Skin epidermis (tissue), 12 donors: ENCODE results near the gene ARMH4.

Source experiments
- H3K27ac ChIP-seq, 21 experiments: fragments of 200-600 bp; sonication (generic) in 11 of 21; one replicate each; pipeline ENCODE4 v1.5.0; 2020; ENCODE audit warnings: mild to moderate bottlenecking in 3 of 21, inconsistent platforms in 2 of 21, moderate library complexity in 2 of 21
- H3K4me3 ChIP-seq, 7 experiments: fragments of 200-600 bp; sonication (generic) in 2 of 7; one replicate each; pipeline ENCODE4 v1.5.0; 2020; ENCODE audit warnings: inconsistent platforms in 2 of 7, mild to moderate bottlenecking in 2 of 7, moderate library complexity in 1 of 7

ARMH4 gene

DNA sequence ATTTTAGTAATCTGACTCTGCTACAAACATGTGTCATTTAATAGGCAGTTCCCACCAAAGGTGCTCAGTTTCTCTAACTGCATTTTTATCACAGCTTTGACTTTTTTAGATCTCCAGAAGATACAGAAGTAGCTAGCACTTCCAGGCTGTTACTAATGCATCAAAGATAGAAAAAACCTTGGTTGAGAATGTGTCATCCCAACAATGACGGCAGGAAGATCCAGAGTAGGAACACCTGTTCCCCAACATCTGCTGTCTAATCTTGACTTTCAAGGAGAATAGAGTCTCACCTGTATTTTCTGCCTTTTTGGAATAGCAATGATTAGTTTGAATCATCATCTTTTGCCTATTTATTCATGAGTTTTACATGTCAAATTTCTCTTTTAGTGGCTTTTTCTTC is 45.0 kb downstream of the ARMH4 start:
- no peak overlapping the region for H3K27ac ChIP-seq

DNA sequence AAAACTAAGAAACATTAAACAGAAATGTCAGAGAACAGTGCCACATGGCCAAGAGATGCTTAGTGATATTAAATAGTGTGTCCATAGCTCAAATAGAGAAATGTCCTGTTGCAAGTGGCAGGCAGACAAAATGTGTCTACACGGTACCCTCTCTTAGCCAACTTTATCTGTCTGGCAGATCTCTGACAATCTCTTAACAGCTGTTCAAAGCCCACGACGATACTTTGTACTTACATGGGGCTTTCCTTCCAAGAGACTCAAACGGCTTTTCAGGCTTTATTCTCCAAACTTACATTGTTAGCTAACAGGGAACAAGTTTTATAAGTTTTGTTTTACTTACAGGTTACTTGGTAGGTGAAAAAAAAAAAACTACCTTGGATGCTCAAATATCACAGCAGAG is 45.6 kb downstream of the ARMH4 start:
- H3K4me3 ChIP-seq: no peak overlapping the region
- H3K27ac ChIP-seq: no peak overlapping the region

More for the DNA sequence above, 45.0 kb downstream of the ARMH4 start:
- H3K4me3 ChIP-seq: no peak overlapping the region

DNA sequence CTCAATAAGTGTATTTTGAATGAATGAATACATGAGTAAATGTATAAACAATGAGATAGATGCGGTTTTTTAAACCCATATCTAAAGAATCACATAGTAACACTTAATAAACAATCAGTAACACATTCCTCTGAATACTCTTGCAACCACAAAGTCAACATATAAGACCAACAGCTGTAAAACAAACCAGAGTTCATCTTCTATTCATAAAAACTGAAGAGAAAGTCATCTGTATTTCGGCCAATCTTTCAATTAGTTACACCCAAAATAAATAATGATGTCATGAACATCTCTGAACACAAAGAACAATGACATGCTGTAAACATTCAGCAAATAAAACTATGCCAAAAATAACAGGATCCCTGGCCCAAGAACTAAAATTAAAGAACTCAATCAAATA is 47.2 kb downstream of the ARMH4 start:
- no peak overlapping the region for H3K4me3 ChIP-seq
- H3K27ac ChIP-seq: no peak overlapping the region

DNA sequence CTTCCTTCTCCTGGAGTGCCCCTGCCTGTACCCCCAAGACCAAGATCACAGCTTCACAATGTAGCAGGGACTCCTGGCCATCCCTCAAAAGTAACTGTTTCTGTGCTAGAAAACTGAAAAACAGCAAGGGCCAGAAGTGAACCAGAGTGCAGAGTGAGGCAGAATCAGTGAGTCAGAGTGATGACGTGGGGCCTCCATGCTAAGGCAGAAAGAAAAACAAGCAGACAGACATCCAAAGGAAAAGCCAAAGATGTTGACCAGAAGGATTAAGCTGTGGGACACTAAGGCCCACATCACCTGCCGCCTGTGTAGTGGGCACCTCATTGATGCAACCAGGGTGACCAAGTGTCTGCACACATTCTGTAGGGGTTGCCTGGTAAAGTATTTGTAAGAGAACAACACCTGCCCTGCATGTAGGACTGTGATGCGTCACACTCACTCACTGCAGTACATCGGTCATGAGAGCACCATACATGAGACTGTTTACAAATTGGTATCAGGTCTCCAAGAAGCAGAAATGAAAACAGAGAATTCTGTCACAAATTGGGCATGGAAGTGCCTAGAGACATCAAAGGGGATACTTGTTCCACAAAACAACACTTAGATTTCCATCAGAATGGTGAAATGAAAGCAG is 51.2 kb downstream of the ARMH4 start:
- Histone ChIP-seq H3K27ac (no peak overlapping the region), H3K4me3 (no peak overlapping the region)

DNA sequence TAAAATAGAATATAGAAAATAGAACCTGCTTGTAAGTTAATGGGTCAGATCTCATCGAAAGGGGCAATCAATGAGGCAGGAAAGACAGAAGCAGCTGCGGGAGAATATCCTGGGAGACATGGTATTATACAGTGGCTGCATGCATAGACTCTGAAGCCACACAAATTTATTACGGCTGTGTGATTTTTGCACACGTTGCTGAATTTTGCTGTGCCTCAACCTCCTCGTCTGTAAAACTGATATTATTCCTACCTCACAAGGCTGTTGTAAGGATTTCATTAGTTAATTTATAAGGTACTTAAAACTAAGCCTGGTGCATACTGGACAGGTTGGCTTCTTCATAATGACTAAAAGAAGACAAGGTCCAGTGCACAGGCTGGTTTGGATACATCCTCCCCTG is 52.3 kb downstream of the ARMH4 start:
- Histone ChIP-seq H3K4me3 (no peak overlapping the region), H3K27ac (no peak overlapping the region)

DNA sequence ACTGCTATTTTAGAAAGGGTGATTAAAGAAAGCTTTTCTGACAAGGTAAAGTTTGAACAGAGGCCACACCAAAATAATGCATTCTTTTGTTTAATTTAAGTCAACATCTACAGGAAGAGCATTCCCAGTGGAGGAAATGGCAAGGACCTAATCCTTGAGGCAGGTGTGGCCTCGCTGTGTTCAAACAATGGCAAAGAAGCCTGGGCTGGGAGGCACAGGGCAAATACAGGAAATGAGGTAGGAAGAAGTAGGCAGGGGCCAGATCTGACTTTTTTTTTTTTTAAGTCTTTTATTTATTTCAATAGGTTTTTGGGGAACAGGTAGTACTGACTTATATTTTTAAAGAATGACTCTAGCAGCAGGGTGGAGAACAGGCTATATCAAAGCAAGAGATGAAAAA is 53.5 kb downstream of the ARMH4 start:
- peak overlapping the region in 2 of 21 experiments; percentile 62 to 64 for H3K27ac ChIP-seq
- no peak overlapping the region for H3K4me3 ChIP-seq

DNA sequence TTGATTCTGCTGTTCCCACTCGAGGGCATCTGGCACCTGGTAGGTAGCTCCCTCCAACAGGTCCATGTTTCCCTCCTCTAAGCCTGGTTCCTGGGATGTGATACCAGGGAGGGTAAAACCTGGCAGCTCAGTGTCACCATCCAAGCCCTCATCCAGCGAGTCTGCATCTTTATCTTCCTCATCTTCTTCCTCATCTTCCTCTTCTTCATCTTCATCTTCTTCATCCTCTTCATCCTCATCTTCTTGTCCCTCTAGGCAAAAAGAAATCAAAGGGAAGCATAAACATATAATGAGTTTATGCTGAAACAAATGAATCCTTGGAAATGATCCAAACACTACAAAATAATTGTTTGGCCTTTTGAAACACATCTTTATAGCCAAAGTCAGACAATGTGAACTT is 55.3 kb downstream of the ARMH4 start:
- Histone ChIP-seq H3K4me3 (no peak overlapping the region), H3K27ac (no peak overlapping the region)

DNA sequence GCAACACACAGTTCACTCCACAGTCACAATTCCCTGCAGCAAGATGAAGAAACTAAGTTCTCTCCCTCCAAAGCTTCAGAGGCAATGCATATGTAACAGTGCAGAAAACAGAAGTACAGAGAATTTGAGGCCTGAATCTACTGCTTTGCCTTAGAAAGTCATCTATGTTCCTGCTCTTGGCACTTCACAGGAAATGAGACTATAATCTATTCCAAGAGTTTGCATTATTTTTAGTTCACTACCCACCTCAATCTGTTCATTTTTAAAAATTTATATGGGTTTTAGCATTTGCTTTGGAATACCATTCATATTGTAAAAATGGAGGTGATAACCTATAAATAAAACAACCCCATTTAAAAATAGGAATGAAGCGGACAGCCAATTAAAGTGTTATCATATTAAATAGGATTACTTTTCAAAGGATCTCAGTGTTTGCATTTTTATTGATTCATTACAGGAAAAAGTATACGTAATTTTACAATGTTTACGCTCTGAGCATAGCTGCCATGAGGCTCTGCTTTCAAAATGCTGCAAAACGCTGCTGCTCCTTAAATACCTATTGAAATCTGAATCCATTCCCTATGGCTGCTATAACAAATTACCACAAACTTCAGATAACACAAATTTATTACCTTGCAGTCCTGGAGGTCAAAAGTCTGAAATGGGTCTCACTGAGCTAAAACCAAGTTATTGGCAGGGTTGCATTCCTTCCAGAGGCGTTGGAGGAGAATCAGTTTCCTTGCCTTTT is 60.0 kb downstream of the ARMH4 start:
- Histone ChIP-seq H3K4me3 (no peak overlapping the region), H3K27ac (no peak overlapping the region)

DNA sequence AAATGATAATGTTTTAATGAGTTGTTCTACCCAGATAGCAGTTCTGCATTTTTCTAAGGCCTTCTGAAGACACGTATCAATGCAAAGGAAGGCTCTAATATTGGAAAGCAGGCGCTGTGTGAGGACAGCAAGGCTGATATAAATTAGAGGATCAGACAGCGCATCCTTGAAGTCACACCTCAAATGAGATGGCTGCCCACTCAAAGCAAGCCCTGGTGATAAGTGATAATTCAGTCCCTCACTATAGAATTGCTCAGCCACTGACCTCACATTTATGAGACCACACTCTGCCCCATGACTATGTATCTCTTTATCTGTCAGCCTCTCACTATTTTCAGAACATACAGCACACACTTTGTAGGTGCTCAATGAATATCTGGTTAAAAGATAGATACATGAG is 62.4 kb downstream of the ARMH4 start:
- no peak overlapping the region for H3K4me3 ChIP-seq
- no peak overlapping the region for H3K27ac ChIP-seq

DNA sequence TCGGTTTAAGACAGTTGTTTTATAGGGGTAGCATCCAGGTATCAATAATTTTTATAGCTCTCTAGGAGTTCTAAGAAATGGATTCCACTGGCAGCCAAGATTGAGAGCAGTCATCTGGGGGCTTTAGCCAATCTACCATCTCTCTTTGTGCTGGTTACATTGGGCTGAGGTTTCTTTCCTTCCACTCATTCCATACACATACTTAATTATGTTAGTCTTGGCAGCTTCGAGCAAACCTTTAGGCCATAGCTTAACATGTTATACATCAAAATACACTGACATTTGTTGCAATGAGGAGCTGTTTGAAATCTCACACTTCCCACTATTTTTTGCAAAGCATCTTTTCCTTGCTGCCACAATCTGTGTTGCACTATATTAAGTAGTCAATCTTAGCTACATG is 63.1 kb downstream of the ARMH4 start:
- Histone ChIP-seq H3K27ac (no peak overlapping the region), H3K4me3 (no peak overlapping the region)

DNA sequence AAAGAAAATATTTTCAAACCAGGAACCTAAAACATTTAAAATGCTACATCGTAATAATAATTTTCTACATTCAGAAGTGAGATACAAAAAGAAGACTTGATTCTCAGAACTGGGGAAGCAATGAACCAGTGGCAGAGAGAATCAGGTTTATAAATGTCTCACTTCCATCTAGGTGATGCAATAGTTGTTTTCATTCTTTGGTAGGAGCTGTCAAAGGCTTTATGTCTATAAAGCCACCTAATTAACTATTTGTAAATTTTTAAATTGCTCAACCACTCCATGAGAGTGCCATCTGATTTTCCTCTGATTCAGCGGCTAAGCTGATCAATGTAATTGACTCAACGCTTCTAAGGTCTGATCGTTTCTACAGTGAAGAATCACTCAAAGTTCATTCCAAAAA is 66.1 kb downstream of the ARMH4 start:
- Histone ChIP-seq H3K4me3 (no peak overlapping the region), H3K27ac (no peak overlapping the region)

DNA sequence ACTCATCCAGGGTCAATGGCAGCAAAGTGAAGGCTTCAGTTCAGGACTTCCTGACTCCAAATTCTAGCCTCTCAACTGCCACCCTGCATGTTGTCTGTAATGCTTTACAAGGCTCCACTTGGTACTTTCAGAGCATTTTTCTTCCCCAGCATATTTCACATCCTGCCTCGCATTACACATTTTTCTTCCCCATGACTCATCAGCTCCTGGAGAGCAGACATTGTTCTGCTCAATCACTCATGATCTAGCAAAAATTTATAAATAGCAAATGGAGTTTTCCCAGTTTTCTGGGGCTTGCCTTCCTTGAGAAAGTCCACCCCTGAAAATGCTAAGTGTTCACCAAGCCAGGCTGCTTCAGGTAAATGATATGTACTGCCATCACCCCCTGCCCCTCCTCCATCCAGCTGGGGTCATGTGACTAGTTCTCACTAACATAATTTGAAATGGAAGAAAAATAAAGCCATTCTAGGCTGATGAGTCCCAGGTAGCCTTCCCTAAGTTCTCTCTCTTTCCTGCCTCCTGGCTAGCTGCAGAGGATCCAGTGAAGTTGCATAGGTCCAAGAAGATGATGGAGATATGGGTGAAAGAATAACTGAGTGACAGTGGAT is 69.4 kb downstream of the ARMH4 start:
- peak overlapping the region in 13 of 21 experiments; percentile 3 to 72 (median 34) for H3K27ac ChIP-seq
- H3K4me3 ChIP-seq: no peak overlapping the region

DNA sequence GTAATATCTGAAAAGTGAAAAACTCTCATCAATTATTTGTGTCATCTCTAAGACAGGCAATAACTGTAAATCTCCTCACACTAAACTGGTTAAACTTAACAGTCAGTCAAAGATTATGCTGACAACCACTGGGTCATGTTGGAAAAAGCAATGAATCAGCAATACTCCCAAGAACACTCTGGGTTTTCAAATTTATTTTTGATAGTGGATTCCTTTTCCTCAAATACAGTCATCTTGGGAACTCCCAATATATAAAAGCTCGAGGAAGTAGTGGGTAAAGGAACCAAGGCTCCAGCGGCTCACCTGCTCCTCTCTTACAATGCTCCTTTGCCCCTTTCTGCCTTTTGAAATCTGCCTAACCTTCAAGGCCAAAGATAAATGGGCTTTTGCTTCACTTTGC is 70.0 kb downstream of the ARMH4 start:
- Histone ChIP-seq H3K4me3 (no peak overlapping the region), H3K27ac (peak overlapping the region in 12 of 21 experiments; percentile 3 to 72 (median 42))

DNA sequence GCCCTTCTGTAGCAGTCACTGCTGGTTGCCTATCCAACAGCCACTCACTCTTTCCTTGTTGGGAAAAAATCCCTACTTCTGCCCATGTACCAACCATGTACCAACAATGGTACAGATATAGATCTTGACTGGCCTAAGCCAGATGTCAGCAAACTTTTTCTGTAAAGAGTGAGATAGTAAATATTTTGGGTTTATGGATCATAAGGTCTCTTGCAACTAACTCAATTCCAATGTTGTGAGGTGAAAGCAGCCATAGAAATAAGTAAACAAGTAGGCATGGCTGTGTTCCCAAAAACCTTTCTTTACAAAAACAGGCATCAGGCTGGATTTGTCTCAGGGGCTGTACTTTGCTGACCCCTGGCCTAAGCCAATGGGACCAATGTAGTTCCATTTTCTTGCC is 73.5 kb downstream of the ARMH4 start:
- H3K27ac ChIP-seq: peak overlapping the region in 4 of 21 experiments; percentile 4 to 49 (median 20)
- no peak overlapping the region for H3K4me3 ChIP-seq

DNA sequence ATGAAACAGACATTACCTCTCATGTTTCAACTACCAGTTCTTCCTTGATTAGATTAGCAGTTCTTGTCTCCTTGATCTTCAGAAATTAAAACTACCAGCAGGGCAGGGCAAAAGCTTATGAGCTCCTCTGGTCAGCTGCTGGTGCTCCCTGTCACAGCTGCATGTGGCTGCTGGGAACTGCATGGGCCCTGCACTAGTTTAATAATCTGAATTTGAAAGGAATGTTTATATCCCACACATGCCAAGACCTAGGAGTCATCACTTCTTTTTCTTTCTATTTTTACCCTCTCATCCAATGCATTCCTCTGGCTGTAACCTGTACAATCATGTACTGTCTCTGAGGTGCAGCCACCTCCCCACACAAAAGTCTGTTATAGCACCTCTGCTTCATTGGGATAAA is 73.9 kb downstream of the ARMH4 start:
- peak overlapping the region in 1 of 21 experiments; percentile 49 for H3K27ac ChIP-seq
- no peak overlapping the region for H3K4me3 ChIP-seq

DNA sequence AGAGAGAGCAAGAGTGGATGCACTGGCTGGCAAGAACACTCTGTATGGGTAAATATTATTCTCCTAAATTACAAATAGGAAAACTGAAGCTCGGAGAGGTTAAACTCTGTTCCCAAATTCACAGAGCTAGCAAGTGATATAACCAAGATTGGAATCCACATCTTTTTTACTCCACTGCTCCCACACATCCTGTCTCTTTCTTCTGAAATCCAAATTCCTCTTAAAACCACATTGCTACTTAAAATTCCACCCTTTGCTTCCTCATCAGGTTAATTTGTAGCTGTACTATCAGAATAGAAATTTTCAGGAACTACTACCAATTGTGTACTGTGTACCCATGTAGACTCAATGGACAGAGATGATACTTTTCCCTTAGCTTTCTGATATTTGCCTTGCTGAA is 74.4 kb downstream of the ARMH4 start:
- Histone ChIP-seq H3K4me3 (no peak overlapping the region), H3K27ac (peak overlapping the region in 2 of 21 experiments; percentile 22 to 49)

DNA sequence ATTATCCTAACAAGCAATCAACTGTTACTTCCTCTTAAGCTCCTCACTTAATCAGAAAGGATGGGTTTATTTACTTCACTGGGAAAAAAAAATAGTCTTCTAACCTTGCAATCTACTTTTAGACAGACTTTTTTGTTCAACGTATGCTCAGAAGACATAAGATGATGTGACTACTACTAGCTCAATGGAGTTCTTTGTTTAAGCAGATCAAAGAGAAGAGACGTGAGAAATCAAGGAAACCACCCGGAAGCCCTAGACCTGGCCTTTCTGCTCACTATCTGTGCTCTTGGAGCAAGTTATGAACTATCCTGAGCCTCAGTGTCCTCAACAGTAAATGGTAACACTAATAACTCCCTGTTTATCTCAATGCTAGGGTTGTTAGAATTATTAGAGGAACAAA is 78.5 kb downstream of the ARMH4 start:
- no peak overlapping the region for H3K4me3 ChIP-seq
- no peak overlapping the region for H3K27ac ChIP-seq

DNA sequence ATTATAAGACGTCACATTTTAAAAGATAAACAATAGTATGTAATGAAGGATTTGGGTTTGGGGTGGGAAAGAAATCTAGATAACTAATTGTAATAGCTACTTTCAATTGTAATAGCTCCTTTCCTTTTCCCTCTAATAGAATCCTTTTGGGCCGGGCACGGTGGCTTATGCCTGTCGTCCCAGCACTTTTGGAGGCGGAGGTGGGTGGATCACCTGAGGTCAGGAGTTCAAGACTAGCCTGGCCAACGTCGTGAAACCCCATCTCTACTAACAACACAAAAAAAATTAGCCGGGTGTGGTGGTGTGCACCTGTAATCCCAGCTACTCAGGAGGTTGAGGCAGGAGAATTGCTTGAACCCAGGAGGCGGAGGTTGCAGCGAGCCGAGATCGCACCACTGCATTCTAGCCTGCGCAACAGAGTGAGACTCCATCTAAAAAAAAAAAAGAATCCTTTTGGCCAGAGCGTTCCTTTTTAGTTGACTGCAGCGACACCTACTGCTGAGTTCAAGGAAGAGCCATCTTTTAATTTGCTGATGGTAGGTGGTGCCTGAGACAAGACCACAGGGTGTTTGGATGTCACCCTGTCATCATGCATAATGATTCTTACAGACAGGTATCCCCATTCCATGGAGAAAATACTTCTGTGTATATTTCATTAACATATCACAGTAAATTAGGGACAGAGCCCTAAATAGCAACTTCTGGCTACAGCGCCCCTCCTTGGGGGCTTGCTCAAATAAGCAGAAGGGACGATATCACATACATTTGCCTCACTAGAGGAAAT is 79.5 kb downstream of the ARMH4 start:
- Histone ChIP-seq H3K27ac (no peak overlapping the region), H3K4me3 (no peak overlapping the region)

DNA sequence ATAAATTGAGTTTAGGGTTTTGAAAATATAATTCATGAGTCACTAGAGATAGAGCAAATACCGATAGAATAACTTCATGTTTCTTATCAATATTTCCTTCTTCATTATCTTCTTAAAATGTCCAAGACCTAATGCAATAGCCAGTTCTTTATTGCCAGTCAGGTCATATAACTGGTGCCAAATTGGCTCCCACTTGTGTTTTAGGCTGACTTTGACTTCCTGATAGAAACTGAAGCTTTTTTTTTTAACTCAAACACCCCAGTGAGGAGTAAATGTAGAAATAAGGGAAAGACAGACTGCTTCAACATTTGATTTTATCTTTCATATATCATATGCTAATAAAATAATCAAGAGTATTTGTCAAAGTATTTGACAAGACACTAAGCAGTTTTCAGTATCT is 80.7 kb downstream of the ARMH4 start:
- no peak overlapping the region for H3K4me3 ChIP-seq
- H3K27ac ChIP-seq: no peak overlapping the region

DNA sequence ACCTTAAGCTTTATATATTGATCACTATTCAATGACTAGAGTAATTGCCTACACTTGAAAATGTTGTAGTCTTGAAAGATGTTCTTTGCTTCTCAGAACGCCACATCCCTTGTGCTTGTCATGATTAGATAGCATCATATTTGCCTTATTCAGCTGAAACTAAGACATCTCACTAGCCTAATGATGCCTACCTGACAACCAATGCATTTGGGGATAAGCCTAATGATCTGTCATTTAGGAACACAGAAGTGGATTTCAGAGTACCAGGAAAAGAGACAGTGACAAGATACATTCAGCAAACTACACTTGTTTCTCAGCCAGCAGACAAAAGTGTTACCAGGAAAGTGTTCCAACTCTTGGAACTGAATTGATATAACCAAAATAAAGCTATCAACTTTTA is 83.7 kb downstream of the ARMH4 start:
- Histone ChIP-seq H3K4me3 (no peak overlapping the region), H3K27ac (no peak overlapping the region)
